Right cardiac atrium (tissue), 5 donors: ENCODE data around the gene CPNE8. TPM values are rescaled to one million over a fixed set of nuclear protein-coding genes. Genes with fewer than 3 reads are reported as not detected.

Source experiments
- ATAC-seq, 2 donors: fragments of 200-7000 bp; cut with Tn5 transposase; one replicate each; pipeline versions ENCODE4 v1.8.0 to v1.9.1; 2020; ENCODE audit warnings: moderate library complexity in 2 of 2, mild to moderate bottlenecking in 1 of 2
- DNase-seq, 3 donors: peaks; one replicate each; pipeline ENCODE4 v3.0.0-alpha.2; 2020
- H3K27ac ChIP-seq: one replicate; pipeline ENCODE4 v1.5.1; 2013; ENCODE audit warnings: mild to moderate bottlenecking, low read length, control low read depth, moderate library complexity
- H3K27me3 ChIP-seq: one replicate; pipeline ENCODE4 v1.6.1; 2013; ENCODE audit not compliant: control insufficient read depth, insufficient read depth
- H3K4me1 ChIP-seq: one replicate; pipeline ENCODE4 v1.6.1; 2013; ENCODE audit warnings: low read length; ENCODE audit not compliant: control insufficient read depth, insufficient read depth
- H3K4me3 ChIP-seq: one replicate; pipeline ENCODE4 v1.5.1; 2013; ENCODE audit warnings: low read length, control low read depth
- H3K9me3 ChIP-seq: one replicate; pipeline ENCODE4 v1.6.1; 2013; ENCODE audit warnings: low read length; ENCODE audit not compliant: control insufficient read depth
- WGBS: extraction: QIAGEN DNeasy Blood & Tissue Kit; methylation state at CpG from one replicate; pipeline ENCODE4 v1.1.7; 2013; 5-methylcytosine and 5-hydroxymethylcytosine counted together
- intact Hi-C, 4 donors: fragments of 100-400 bp; cut with DNase I; formaldehyde crosslinking; loops; one replicate each; pipeline versions ENCODE4 v1.11.0 to v1.14.0; 2022 to 2023
- polyA plus RNA-seq: library from polyadenylated mRNA; stranded (reverse); fragments of 200-250 nt; gene quantifications from one replicate; pipeline ENCODE4 v1.2.3, GENCODE V29; 2013
- total RNA-seq, 4 donors: library from RNA; stranded (reverse); fragmentation: NEBNext Ultra II Directional; extraction: Animal tissue kit (Norgen Biotek cat#: 25700); gene quantifications; one replicate each; pipeline ENCODE4 v1.2.1, GENCODE V29; 2021
- donor health status: healthy with polysubstance abuse.
- donor health status: DM: no; HTN: yes; CAD: no.
- donor health status: DM: no; HTN: no; CAD: no.
- donor health status: DM: no; HTN: yes; CAD: no; lungs with severe emphysema.
- donor health status: DM: yes; HTN: yes; CAD: no.

Gene CPNE8
- total and polyA plus RNA-seq, 5 donors = 14.1 to 39.7 (median 30.6) TPM

- Histone ChIP-seq H3K27ac (no peak overlapping the region), H3K4me1 (no peaks in the 10 kb centered on the region), H3K4me3 (no peak overlapping the region), H3K9me3 (no peaks in the 10 kb centered on the region), H3K27me3 (no peaks in the 10 kb centered on the region)
- WGBS = 50% methylated on average over 1 of the region's 1 CpG
- DNase-seq (no peak), ATAC-seq (no peak)
- intact Hi-C loops = no loop called here
Measured at GRCh38 chr12:38689195-38689594, 216.2 kb downstream of the CPNE8 start.

GRCh38 chr12:38682521-38682920 is 222.9 kb downstream of the CPNE8 start:
- no peak for DNase-seq
- H3K4me1 ChIP-seq = no peaks in the 10 kb centered on the region
- no peak overlapping the region for H3K27ac ChIP-seq
- H3K9me3 ChIP-seq = no peaks in the 10 kb centered on the region
- WGBS = 83% methylated on average over 2 of the region's 2 CpGs
- intact Hi-C loops = no loop called here
- no peak for ATAC-seq
- no peaks in the 10 kb centered on the region for H3K27me3 ChIP-seq
- H3K4me3 ChIP-seq = no peak overlapping the region

GRCh38 chr12:38669530-38669929 is 235.9 kb downstream of the CPNE8 start:
- WGBS = 40% methylated on average over 2 of the region's 2 CpGs
- ATAC-seq (no peak), DNase-seq (no peak)
- no peaks in the 10 kb centered on the region for H3K4me1 ChIP-seq
- intact Hi-C loops = no loop called here
- no peaks in the 10 kb centered on the region for H3K9me3 ChIP-seq
- no peaks in the 10 kb centered on the region for H3K27me3 ChIP-seq
- no peak overlapping the region for H3K27ac ChIP-seq
- no peak overlapping the region for H3K4me3 ChIP-seq

GRCh38 chr12:38669081-38669480 is 236.3 kb downstream of the CPNE8 start:
- no peak overlapping the region for H3K27ac ChIP-seq
- H3K4me3 ChIP-seq = no peak overlapping the region
- ATAC-seq = no peak
- H3K4me1 ChIP-seq = no peaks in the 10 kb centered on the region
- 98% methylated on average over 1 of the region's 1 CpG for WGBS
- no peak for DNase-seq
- no peaks in the 10 kb centered on the region for H3K27me3 ChIP-seq
- intact Hi-C loops = no loop called here
- H3K9me3 ChIP-seq = no peaks in the 10 kb centered on the region

- Histone ChIP-seq H3K27me3 (no peaks in the 10 kb centered on the region), H3K9me3 (no peaks in the 10 kb centered on the region), H3K4me3 (no peak overlapping the region), H3K27ac (no peak overlapping the region), H3K4me1 (no peaks in the 10 kb centered on the region)
- ATAC-seq (no peak), DNase-seq (no peak)
- 86% methylated on average over 6 of the region's 6 CpGs for WGBS
- intact Hi-C loops = no loop called here
Measured at GRCh38 chr12:38666425-38666824, 239.0 kb downstream of the CPNE8 start.

- no peak for DNase-seq
- Histone ChIP-seq H3K27ac (no peak overlapping the region), H3K4me1 (no peaks in the 10 kb centered on the region), H3K27me3 (no peaks in the 10 kb centered on the region), H3K4me3 (no peak overlapping the region), H3K9me3 (no peaks in the 10 kb centered on the region)
- intact Hi-C loops = no loop called here
- peak in 1 of 2 donors; percentile 49 for ATAC-seq
Measured at GRCh38 chr12:38664661-38665269, 240.6 kb downstream of the CPNE8 start.

- DNase-seq (no peak), ATAC-seq (no peak)
- intact Hi-C loops = no loop called here
- no peak overlapping the region for H3K4me3 ChIP-seq
- no peaks in the 10 kb centered on the region for H3K27me3 ChIP-seq
- no peaks in the 10 kb centered on the region for H3K9me3 ChIP-seq
- H3K4me1 ChIP-seq = no peaks in the 10 kb centered on the region
- H3K27ac ChIP-seq = no peak overlapping the region
Measured at GRCh38 chr12:38662829-38663228, 242.6 kb downstream of the CPNE8 start.

GRCh38 chr12:38653650-38654049 is 251.7 kb downstream of the CPNE8 start:
- Histone ChIP-seq H3K27ac (no peak overlapping the region), H3K27me3 (no peaks in the 10 kb centered on the region), H3K4me3 (no peak overlapping the region), H3K9me3 (no peaks in the 10 kb centered on the region), H3K4me1 (no peaks in the 10 kb centered on the region)
- intact Hi-C loops = no loop called here
- DNase-seq (no peak), ATAC-seq (no peak)
- WGBS = 93% methylated on average over 2 of the region's 2 CpGs

GRCh38 chr12:38648813-38649212 is 256.6 kb downstream of the CPNE8 start:
- 84% methylated on average over 1 of the region's 1 CpG for WGBS
- H3K27ac ChIP-seq = no peak overlapping the region
- intact Hi-C loops = no loop called here
- no peaks in the 10 kb centered on the region for H3K4me1 ChIP-seq
- no peak for ATAC-seq
- no peak overlapping the region for H3K4me3 ChIP-seq
- no peaks in the 10 kb centered on the region for H3K27me3 ChIP-seq
- DNase-seq = no peak
- H3K9me3 ChIP-seq = no peaks in the 10 kb centered on the region

- intact Hi-C loops = no loop called here
- no peak for ATAC-seq
- Histone ChIP-seq H3K27ac (no peak overlapping the region), H3K9me3 (no peaks in the 10 kb centered on the region), H3K4me1 (no peaks in the 10 kb centered on the region), H3K4me3 (no peak overlapping the region), H3K27me3 (no peaks in the 10 kb centered on the region)
- 60% methylated on average over 4 of the region's 4 CpGs for WGBS
- no peak for DNase-seq
Measured at GRCh38 chr12:38646146-38646545, 259.2 kb downstream of the CPNE8 start.

GRCh38 chr12:38639625-38640024 is 265.8 kb downstream of the CPNE8 start:
- H3K4me1 ChIP-seq = no peaks in the 10 kb centered on the region
- no peak overlapping the region for H3K4me3 ChIP-seq
- no peaks in the 10 kb centered on the region for H3K27me3 ChIP-seq
- ATAC-seq (no peak), DNase-seq (no peak)
- 65% methylated on average over 7 of the region's 7 CpGs for WGBS
- no peak overlapping the region for H3K27ac ChIP-seq
- no peaks in the 10 kb centered on the region for H3K9me3 ChIP-seq
- intact Hi-C loops = no loop called here

GRCh38 chr12:38638401-38638800 is 267.0 kb downstream of the CPNE8 start:
- no peaks in the 10 kb centered on the region for H3K27me3 ChIP-seq
- ATAC-seq (no peak), DNase-seq (no peak)
- intact Hi-C loops = no loop called here
- H3K4me1 ChIP-seq = no peaks in the 10 kb centered on the region
- H3K9me3 ChIP-seq = no peaks in the 10 kb centered on the region
- H3K27ac ChIP-seq = no peak overlapping the region
- H3K4me3 ChIP-seq = no peak overlapping the region
- WGBS = 85% methylated on average over 2 of the region's 2 CpGs
